NCI-H2227 (cell line): ENCODE results near the gene RSAD1.
A peak's percentile ranks its signal among the peaks of the same experiment; 100 is the strongest.

Source experiments
- DNase-seq: peaks from one replicate; lab custom pipeline; 2025; ENCODE audit not compliant: unreplicated experiment; lab: John Stamatoyannopoulos, UW

RSAD1 gene

DNA sequence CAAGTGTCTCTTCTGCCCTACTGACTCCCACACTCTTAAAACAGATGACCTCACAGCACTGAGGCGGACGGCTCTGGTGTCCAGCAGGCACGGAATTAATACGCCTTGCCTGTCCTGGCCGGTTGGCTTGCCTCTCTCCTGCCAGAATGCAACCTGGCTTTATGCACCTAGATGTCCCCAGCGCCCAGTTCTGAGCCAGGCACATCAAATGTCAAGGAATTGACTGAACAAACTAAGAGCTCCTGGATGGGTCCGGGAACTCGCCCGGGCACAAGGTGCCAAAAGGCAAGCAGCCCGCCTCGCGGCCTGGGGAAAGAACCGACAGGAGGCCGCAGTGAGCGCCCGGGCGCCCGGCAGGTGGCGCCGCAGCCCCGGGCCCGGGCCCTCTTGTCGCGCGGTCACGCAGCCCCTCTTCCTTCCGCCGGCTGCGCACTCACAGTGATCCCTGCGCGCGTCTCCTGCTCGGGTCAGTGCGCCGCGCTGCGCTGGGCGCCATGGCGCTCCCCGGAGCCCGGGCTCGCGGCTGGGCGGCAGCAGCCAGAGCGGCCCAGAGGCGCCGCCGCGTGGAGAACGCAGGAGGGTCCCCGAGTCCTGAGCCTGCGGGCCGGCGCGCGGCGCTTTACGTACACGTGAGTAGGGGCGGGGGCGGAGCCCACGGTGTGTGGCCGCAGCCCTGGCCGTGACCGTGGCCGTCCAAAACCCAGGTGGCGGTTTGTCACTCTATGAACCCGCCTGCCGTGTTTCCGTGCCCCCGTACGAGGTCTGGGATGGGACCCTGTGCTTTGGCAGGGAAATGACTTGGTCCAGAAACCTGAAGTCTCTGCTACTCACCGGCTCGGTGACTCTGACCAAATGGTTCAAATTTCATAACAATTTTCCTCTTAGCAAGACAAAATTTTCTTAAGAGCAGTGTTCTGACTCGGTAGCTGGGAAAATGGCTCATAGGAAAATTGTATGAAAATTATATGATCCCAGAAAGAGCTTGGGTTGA is at the start of gene RSAD1:
Gene RSAD1, plus strand, starts transcription at position 470 of the 991 bp plus-strand sequence. Its CDS starts 25 bp downstream, at position 495.
- DNase-seq: peak; percentile 96

GRCh38 chr17:50429793-50430192 is 48.9 kb upstream of the RSAD1 start:
- no peak for DNase-seq

DNA sequence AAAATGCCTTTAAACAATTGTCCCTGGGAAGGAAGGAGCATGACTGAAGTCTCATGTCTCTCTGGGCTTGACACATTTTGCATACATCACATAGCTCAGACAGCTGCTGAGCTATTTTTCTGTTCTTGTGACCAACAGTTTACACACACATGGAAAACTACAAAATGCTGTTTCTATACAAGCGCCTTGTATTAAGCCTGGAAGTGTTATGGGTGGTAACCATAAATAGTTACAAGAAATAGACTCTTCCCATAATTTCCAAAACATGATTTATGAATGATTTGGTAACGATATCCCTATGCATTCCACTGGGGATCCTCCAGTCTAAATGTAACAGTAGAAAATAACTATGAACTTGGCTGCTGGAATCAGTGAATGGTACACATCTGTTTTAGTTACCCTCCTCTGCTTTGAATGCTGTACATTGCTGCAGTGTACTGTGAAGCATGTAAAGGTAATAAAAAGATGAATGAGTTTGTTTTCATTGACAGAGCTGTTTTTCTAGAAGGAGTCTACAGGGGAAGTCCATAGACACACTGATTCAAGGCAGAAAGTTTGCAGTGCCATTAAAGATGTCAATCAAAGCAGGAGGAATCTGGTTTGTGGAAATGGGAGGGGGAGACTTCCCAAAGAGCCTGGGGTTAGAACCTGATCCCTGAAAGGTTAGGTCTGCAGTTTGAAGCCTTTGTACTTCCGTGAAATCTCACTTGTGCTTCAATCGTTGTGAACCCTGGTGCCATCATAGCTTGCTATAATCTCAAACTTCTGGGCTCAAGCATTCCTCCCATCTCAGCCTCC is 47.6 kb upstream of the RSAD1 start:
- no peak for DNase-seq

GRCh38 chr17:50432125-50432762 is 46.4 kb upstream of the RSAD1 start:
- no peak for DNase-seq

DNA sequence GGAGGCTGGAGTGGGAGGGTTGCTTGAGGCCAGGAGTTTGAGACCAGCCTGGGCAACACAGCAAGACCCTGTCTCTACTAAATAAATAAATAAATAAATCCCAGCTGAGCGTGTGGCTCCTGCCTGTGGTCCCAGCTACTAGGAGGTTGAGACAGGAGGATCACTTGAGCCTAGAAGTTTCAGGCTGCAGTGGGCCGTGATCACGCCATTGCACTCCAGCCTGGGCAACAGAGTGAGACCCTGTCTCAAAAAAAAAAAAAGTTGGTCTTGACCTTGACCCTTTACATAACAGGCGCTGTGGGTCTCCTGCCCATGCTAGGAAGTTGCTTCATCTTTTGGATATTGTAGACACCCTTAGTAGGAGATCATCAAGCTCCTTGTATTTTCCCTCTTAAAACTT is 41.3 kb upstream of the RSAD1 start:
- DNase-seq: no peak

GRCh38 chr17:50439008-50439407 is 39.7 kb upstream of the RSAD1 start:
- no peak for DNase-seq

GRCh38 chr17:50440172-50440837 is 38.4 kb upstream of the RSAD1 start:
- no peak for DNase-seq

GRCh38 chr17:50440838-50441829 is 37.5 kb upstream of the RSAD1 start:
- DNase-seq: no peak

DNA sequence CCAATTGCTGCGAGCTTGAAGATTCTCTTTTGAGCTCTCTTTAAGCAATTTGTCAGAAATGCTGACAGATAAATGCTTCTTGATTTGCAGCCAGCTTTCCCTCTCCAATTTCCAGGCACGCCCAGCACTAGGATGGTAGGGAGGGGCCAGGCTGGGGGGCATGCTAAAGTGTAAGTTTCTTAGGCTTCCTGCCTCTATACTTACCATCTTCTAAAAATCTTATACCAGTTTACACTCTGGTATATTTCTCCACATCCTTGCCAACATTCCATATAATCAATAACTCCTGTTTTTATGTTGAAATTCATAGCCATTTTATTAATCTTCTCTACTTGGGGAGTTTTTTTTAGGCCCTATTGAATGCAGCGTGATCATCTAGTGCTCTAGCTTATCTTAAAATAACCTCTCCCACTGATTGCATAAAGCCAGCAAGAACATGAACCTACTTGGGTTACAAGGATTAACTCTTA is 35.1 kb upstream of the RSAD1 start:
- DNase-seq: peak; percentile 39

DNA sequence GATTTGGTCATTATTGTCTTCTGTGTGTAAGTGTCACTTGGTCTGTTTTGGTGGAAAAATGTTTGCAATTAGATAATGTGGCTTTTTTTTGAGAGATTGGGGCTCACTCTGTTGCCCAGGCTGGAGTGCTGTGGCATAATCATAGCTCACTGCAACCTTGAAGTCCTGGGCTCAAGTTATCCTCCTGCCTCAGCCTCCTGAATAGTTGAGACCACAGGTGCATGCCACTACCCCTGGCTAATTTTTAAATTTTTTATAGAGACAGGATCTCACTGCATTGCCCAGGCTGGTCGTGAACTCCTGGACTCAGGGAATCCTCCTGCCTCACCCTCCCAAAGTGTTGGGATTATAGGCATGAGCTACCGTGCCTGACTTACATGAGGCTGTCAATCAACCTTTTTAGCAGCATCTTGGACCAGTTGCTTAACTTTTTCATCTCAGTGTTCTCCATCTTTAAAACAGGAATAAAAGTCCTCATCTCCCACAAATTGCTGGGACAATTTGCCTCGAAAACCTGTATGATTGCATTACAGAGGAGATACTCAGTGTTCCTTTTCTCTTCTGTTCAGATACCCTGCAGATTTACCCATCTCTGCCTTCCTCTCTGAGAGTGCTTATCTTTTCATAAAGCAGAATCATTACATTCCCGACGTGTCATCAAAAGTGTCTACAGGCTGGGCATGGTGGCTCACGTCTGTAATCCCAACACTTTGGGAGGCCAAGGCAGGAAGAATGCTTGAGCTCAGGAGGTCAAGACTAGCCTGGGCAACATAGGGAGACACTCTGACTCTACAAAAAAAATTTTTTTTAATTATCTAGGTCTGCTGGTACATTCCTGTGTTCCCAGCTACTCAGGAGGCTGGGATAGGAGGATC is 33.6 kb upstream of the RSAD1 start:
- DNase-seq: no peak

- DNase-seq: no peak
These were observed 32.8 kb upstream of the RSAD1 start for GRCh38 chr17:50445730-50446325.

- peak; percentile 33 for DNase-seq
These were observed 30.6 kb upstream of the RSAD1 start for GRCh38 chr17:50447870-50448595.

DNA sequence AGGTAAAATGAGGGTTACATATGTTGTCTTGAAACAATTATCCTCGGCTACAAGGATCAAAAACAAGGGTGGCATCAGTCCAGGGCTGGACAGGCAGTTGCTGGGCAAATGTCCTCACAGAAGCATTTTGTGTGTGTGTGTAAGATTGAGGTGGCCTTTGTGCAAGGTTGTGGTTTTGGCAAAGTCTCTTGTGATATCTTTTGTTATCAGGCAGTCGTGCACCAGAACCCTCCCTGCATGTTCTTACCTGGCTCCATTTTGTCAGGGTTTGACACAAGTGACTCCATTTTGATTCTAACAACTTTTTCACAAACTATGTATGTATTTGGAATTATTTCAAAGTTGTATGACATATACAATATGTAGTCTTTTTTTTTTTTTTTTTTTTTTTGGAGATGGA is 30.0 kb upstream of the RSAD1 start:
- DNase-seq: no peak

DNA sequence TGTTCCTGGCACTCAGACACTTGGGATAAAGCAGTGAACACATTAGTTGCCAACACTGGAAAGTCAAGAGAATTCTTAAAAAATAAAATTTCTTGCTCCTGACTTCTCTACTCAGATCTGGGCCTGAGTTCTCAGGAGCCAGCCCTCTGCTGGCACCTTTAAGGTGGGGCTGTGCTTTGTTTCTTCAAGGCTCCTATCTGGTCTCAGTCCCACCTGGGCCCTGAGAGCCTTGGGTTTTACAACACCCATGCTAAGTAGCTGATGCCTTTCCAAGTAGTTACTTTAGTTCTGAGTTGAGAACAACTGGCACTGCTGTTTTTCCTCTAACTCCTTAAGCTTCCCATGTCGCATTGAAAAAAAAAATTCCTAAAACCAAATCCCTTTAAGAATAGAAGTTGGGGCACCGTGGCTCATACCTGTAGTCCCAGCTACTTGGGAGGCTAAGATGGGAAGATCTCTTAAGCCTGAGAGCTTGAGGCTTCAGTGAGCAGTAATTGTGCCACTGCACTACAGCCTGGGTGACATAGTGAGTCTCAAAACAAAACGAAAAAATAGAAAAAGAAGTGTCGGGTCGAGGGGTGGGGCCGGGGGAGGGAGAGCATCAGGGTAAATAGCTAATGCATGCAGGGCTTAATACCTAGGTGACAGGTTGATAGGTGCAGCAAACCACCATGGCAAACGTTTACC is 26.6 kb upstream of the RSAD1 start:
- DNase-seq: no peak

DNA sequence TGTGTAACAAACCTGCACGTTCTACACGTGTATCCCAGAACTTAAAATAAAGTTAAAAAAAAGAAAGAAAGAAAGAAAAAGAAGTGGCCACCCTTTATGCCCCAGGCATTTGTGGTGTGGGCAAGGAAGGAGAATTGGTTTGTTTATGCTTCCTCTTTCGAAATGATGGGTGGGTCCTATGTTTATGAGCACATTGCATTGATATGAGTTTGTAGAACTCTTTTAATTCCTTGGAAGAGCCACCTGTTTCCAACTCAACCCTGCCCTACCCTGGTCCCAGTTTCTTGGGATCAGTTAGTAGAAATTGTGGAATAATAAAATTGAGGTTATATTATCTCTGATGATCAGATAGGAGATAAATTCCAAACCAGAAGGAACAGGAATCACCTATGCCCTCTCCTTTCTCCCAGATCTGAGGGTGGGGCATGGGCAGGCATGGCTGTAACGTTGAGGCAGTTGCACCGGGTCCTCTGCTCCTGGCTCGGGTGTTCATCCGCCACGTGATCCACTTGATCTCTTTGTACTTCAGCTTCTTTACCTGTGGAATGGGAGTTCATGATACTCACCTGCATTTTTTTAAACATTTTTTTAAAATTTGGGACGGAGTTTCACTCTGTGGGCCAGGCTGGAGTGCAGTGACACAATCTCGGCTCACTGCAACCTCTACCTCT is 25.9 kb upstream of the RSAD1 start:
- no peak for DNase-seq

DNA sequence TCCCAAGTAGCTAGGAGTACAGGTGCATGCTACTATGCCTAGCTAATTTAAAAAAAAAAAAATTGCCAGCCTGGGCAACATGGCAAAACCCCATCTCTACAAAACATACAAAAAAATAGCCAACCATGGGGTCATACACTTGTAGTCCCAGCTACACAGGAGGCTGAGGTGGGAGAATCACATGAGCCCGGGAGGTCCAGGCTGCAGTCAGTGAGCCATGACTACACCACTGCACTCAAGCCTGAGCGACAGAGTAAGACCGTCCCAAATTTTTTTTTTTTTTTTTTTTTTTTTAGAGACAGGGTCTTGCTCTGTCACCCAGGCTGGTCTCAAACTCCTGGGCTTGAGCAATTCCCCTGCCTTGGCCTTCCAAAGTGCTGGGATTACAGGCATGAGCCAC is 24.8 kb upstream of the RSAD1 start:
- DNase-seq: no peak
